ENCODE data around the gene HOXC12.

Gene HOXC12

DNA sequence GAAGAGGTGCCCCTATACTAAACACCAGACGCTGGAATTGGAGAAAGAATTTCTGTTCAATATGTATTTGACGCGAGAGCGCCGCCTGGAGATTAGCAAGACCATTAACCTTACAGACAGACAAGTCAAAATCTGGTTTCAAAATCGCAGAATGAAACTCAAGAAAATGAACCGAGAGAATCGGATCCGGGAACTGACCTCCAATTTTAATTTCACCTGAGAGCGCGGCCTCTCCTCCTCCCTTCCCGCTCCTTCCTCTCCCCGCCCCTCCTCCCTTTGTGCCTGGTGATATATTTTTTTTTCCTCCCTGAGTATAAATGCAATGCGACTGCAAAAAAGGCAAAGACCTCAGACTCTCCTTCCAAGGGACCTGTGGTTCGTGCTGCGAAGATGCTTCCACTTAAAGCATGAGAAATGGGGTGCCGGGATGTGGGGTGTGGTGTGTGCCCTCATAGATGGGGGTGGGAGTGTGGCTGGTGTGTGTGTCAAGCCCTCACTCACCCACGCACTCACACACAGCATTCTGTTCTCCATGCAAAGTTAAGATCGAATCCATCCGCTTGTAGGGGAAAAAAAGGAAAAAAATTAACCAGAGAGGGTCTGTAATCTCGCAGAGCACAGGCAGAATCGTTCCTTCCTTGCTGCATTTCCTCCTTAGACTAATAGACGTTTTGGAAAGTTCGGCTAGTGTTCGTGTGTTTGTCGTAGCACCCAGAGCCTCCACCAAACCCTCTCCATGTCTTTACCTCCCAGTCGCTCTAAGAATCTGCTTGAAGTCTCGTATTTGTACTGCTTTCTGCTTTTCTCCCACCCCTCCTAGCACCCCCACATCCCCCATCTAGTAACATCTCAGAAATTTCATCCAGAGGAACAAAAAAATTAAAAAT lies 34.8 kb downstream of the HOXC12 start:
- TF ChIP-seq CTCF (conservative IDR thresholded peaks at IDR 0.05; ENCODE audit: low read depth, low read length) = peak; percentile 64
- no peak overlapping the region for H3K4me3 ChIP-seq (ENCODE audit: low read depth, low read length)
- peak; percentile 66 for DNase-seq (ENCODE audit: low read depth)

DNA sequence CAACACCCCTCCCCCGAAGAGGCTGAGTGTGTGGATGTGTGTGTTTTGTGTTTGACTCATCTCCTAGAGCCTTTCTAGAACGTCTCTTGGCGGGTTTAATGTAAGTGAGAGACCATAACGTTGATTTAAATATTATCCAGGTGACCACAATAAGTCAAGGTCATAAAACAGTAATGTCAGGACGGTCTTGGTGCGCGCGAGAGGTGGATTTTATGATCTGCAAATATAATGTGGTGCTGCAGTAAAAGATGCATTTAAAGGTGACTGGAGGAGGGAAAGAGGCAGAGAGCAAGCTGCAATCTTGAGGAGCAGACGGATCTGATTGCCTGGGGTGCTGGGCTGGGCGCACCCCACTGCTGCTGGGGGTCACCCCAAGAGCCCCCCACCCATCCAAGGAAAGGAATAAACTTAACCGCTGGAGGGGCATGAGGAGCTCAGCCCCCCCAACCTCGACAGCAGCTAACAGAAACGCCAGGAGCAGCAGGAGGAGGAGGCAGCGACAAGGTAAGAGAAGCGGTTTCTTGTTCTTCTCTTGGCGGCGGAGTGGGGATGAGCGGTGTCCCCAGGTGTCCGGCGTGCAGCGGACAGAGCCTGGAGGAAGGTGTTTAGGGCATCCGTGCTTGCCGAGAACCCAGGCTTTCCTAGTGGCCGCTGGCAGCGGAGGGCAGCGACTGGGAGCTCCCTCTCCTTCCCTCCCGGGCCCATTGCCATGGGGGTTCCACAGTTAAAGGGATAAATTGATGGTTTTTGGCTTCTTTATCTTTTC lies 35.8 kb downstream of the HOXC12 start:
- no peak for DNase-seq (ENCODE audit: low read depth)
- no peak for TF ChIP-seq CTCF (conservative IDR thresholded peaks at IDR 0.05; ENCODE audit: low read depth, low read length)
- no peak overlapping the region for H3K4me3 ChIP-seq (ENCODE audit: low read depth, low read length)

DNA sequence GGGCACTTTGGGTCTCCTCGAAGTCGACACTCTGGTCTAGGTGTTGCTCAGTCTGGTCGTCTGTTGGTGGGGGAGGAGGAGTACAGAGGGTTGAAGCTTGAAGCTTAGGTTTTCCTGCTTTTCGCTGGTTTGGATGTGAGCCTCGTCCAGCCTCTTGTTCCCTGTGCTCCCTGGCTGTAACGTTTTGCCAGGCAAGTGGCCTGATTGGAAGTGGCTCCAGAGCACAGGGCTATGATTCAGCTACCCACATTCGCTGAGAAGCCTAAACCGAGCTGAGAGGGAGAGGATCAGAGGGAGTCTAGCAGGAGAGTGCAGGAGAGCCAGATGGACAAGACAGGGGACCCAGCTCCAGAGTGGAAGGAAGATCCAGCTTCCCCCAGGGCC lies 36.4 kb downstream of the HOXC12 start:
- no peak overlapping the region for H3K4me3 ChIP-seq (ENCODE audit: low read depth, low read length)
- DNase-seq (ENCODE audit: low read depth) = no peak
- no peak for TF ChIP-seq CTCF (conservative IDR thresholded peaks at IDR 0.05; ENCODE audit: low read depth, low read length)

DNA sequence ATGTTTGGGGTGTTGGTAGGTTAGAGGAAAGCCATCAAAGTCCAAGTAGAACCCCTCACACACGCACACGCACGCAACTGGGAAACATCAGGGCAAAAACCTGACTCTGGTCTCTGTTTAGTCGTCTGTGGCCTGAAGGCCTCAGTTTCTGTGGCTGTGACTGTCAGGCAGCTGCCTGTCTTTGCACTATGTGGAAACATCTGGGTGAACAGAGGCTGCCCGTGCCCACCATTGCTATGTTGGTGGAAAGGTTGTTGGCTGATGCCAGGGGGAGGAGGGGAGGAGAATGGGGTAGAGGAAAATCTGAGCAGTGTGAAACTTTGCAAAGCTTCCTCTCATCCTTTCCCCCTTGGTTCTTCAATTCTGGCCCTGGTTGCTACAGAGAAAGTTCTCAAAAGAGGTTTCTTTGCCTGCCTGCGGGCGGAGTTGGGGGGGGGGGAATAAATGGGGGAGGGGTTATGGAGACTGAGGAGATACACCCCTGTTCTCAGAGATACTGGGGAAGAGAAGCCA lies 37.7 kb downstream of the HOXC12 start:
- no peak overlapping the region for H3K4me3 ChIP-seq (ENCODE audit: low read depth, low read length)
- TF ChIP-seq CTCF (conservative IDR thresholded peaks at IDR 0.05; ENCODE audit: low read depth, low read length) = no peak

DNA sequence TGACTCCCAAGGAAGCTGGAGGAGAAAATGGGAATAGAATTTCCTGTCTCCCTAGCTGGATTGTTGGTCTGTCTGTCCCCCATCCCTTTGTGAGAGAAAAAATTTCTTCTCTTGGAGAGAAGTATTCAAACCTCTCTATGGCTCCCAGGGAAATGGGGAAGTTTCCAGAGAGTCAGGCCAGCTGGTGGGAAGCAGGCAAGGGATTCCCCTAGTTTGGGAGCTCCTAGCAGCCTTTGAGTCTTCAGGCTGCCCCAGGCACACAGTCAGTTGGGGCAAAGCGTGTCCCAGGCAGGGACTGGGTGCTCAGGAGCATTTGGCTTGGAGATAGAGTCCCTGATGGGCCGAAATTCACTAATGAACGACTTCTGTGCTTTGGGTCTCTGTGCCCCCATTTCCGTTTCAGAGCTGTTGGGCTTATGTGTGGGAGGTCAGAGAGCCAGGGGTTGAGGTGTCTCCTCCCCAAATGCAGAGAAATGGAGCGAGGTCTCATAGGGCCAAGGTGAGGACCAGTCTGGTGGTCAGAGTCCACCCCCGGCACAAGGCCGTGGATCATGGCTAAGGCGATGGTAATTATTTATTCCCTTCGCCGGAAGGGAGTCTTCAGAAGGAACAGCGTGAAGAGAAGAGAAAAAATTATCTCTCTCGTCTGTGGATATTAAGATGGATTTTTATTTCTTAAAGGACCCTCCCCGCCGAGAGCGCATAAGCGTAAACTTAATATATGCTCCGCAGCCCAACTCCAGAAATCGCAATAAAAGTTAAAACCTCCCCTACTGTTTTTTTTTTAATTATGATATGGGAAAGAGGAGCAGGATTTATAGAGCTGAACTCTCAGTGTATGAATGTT lies 38.7 kb downstream of the HOXC12 start:
- DNase-seq (ENCODE audit: low read depth) = no peak
- no peak overlapping the region for H3K4me3 ChIP-seq (ENCODE audit: low read depth, low read length)
- no peak for TF ChIP-seq CTCF (conservative IDR thresholded peaks at IDR 0.05; ENCODE audit: low read depth, low read length)

More for the DNA sequence above, 37.7 kb downstream of the HOXC12 start:
- DNase-seq (ENCODE audit: low read depth) = no peak

GRCh38 chr12:53994009-53994263 lies 39.2 kb downstream of the HOXC12 start:
- no peak overlapping the region for H3K4me3 ChIP-seq (ENCODE audit: low read depth, low read length)
- TF ChIP-seq CTCF (conservative IDR thresholded peaks at IDR 0.05; ENCODE audit: low read depth, low read length) = no peak
- no peak for DNase-seq (ENCODE audit: low read depth)

Data from choroid plexus epithelial cell (primary cell).